Thyroid gland (tissue), 4 donors: ENCODE results near the gene SLC39A10.

ENCODE experiments used
- POLR2A ChIP-seq, 2 donors: fragments of 450-650 bp; IDR thresholded peaks; one replicate each; pipeline ENCODE4 v1.6.1; 2017; ENCODE audit warnings: antibody characterized with exemption in 2 of 2, mild to moderate bottlenecking in 2 of 2, moderate library complexity in 1 of 2
- TF ChIP-seq, protein P1 (sequence below), 6 experiments: fragments of 200-600 bp in 3 of 6; fragments of 450-650 bp in 3 of 6; sonication (generic) in 3 of 6; IDR thresholded peaks; one replicate each; pipeline ENCODE4 v1.5.1; 2016 to 2019; ENCODE audit warnings: antibody characterized with exemption in 6 of 6, mild to moderate bottlenecking in 2 of 6, inconsistent platforms in 1 of 6, moderate library complexity in 1 of 6

DNA sequence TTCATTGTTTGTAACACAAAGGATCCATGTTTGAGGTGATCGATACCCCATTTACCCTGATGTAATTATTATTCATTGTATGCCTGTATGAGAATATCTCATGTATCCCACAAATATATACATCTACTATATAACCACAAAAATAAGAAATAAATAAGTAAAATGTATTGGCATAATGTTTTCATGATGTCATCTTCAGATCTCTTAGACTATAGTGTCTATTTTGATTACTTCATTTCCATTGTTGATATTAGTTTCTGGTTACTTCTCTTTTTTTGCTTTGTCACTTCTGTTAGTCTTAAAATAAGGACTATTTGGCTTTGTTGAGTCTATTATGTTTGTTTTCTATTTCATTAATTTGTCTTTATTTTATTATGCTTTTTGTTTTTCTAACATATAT lies 109.7 kb downstream of the SLC39A10 start:
- TF ChIP-seq, protein P1, sequence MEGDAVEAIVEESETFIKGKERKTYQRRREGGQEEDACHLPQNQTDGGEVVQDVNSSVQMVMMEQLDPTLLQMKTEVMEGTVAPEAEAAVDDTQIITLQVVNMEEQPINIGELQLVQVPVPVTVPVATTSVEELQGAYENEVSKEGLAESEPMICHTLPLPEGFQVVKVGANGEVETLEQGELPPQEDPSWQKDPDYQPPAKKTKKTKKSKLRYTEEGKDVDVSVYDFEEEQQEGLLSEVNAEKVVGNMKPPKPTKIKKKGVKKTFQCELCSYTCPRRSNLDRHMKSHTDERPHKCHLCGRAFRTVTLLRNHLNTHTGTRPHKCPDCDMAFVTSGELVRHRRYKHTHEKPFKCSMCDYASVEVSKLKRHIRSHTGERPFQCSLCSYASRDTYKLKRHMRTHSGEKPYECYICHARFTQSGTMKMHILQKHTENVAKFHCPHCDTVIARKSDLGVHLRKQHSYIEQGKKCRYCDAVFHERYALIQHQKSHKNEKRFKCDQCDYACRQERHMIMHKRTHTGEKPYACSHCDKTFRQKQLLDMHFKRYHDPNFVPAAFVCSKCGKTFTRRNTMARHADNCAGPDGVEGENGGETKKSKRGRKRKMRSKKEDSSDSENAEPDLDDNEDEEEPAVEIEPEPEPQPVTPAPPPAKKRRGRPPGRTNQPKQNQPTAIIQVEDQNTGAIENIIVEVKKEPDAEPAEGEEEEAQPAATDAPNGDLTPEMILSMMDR (IDR thresholded peaks at IDR 0.05) = no peak
- TF ChIP-seq POLR2A (IDR thresholded peaks at IDR 0.05) = no peak
